Measurements from ENCODE around the gene SLAMF7. TPM values are rescaled to one million over a fixed set of nuclear protein-coding genes. Genes with fewer than 3 reads are reported as not detected.

Gene SLAMF7
- total and polyA plus RNA-seq, 2 experiments from 2014 or later, result 0.11 TPM; not detected in 1

- H3K4me3 ChIP-seq, result no peak overlapping the region
- H2AFZ ChIP-seq, result no peak overlapping the region
- ATAC-seq, result no peak
- peaks cover 9% of the 10 kb centered on the region for H3K36me3 Mint-ChIP-seq (ENCODE audit: low read depth)
- H3K27me3 Mint-ChIP-seq (ENCODE audit: insufficient read depth, low read depth, poor library complexity), result peaks cover 2% of the 10 kb centered on the region
- H3K9me3 Mint-ChIP-seq, result peaks cover 10% of the 10 kb centered on the region; the same call in 2 of the 3 replicates
- peaks cover 11% of the 10 kb centered on the region; the same call in 2 of the 3 replicates for H3K4me1 Mint-ChIP-seq
- H3K4me2 ChIP-seq, result no peak overlapping the region
- H3K79me2 ChIP-seq (replicated peaks; ENCODE audit: insufficient read depth), result no peaks in the 10 kb centered on the region
- no peak for DNase-seq (ENCODE audit: low spot score)
- no peaks in the 10 kb centered on the region for H3K36me3 ChIP-seq (ENCODE audit: insufficient read depth)
- H3K27ac ChIP-seq (ENCODE audit: low read depth), result no peak overlapping the region
- H3K27ac Mint-ChIP-seq, result no peak overlapping the region
- peaks cover 6% of the 10 kb centered on the region; the same call in 1 of the 2 replicates for H3K9me2 ChIP-seq (ENCODE audit: insufficient read depth)
- H3K4me3 Mint-ChIP-seq, result no peak overlapping the region
- no peaks in the 10 kb centered on the region for H4K20me1 ChIP-seq (replicated peaks; ENCODE audit: insufficient read depth)
- TF ChIP-seq NANOG (IDR thresholded peaks at IDR 0.05; ENCODE audit: borderline replicate concordance), result no peak
- no peak for TF ChIP-seq ZNF114 (CRISPR knock-in tag; IDR thresholded peaks at IDR 0.05)
- no peak for TF ChIP-seq ZNF462 (CRISPR knock-in tag; IDR thresholded peaks at IDR 0.05)
- TF ChIP-seq STAT1 (IDR thresholded peaks at IDR 0.05; ENCODE audit: unreplicated experiment), result no peak
- TF ChIP-seq EZH2 (IDR thresholded peaks at IDR 0.05; ENCODE audit: low read depth, unreplicated experiment), result no peak
- H3K27me3 ChIP-seq (ENCODE audit: insufficient read depth), result no peaks in the 10 kb centered on the region
- peaks cover 12% of the 10 kb centered on the region; the same call in 1 of the 2 replicates for H3K4me1 ChIP-seq (ENCODE audit: insufficient read depth)
- no peaks in the 10 kb centered on the region for H3F3A ChIP-seq (replicated peaks; ENCODE audit: low read depth)
Measured at GRCh38 chr1:160720356-160721085, 18.5 kb upstream of the SLAMF7 start.

- Histone ChIP-seq H3K27me3 (ENCODE audit: insufficient read depth) (no peaks in the 10 kb centered on the region), H3F3A (replicated peaks; ENCODE audit: low read depth) (no peaks in the 10 kb centered on the region), H3K4me1 (ENCODE audit: insufficient read depth) (peaks cover 22% of the 10 kb centered on the region), H3K9me2 (ENCODE audit: insufficient read depth) (peaks cover 6% of the 10 kb centered on the region; the same call in 1 of the 2 replicates), H3K4me3 (no peak overlapping the region), H3K4me2 (no peak overlapping the region), H4K20me1 (replicated peaks; ENCODE audit: insufficient read depth) (no peaks in the 10 kb centered on the region), H3K27ac (ENCODE audit: low read depth) (no peak overlapping the region), H2AFZ (no peak overlapping the region), H3K36me3 (ENCODE audit: insufficient read depth) (no peaks in the 10 kb centered on the region), H3K79me2 (replicated peaks; ENCODE audit: insufficient read depth) (no peaks in the 10 kb centered on the region)
- DNase-seq (ENCODE audit: low spot score) (no peak), ATAC-seq (no peak)
- Mint-ChIP-seq H3K4me3 (no peak overlapping the region), H3K4me1 (peaks cover 11% of the 10 kb centered on the region; the same call in 2 of the 3 replicates), H3K36me3 (ENCODE audit: low read depth) (peaks cover 9% of the 10 kb centered on the region), H3K27me3 (ENCODE audit: insufficient read depth, low read depth, poor library complexity) (peaks cover 2% of the 10 kb centered on the region), H3K27ac (no peak overlapping the region), H3K9me3 (peaks cover 10% of the 10 kb centered on the region; the same call in 2 of the 3 replicates)
- TF ChIP-seq ZNF114 (CRISPR knock-in tag; IDR thresholded peaks at IDR 0.05) (no peak), NANOG (IDR thresholded peaks at IDR 0.05; ENCODE audit: borderline replicate concordance) (no peak), STAT1 (IDR thresholded peaks at IDR 0.05; ENCODE audit: unreplicated experiment) (no peak), REST (IDR thresholded peaks at IDR 0.05; ENCODE audit: unreplicated experiment) (no peak), CTCF (conservative IDR thresholded peaks at IDR 0.05; ENCODE audit: low read depth in 2 of 2) (no peak), EZH2phosphoT487 (IDR thresholded peaks at IDR 0.05; ENCODE audit: unreplicated experiment) (no peak), POLR2AphosphoS5 (IDR thresholded peaks at IDR 0.05; ENCODE audit: low read depth) (no peak)
Measured at GRCh38 chr1:160721473-160721872, 17.6 kb upstream of the SLAMF7 start.
